KBM-7 (cell line): Measurements from ENCODE around the gene WDR77.

Experiments used
- DNase-seq: peaks from one replicate; pipeline ENCODE4 v3.0.0-alpha.2; 2015
- in situ Hi-C: fragments of 300-500 bp; cut with MboI; formaldehyde crosslinking; loops from 2 replicates; pipeline ENCODE4 v1.14.3; 2020; ENCODE audit warnings: low sequenced_read_pairs, low pct_unique_long_range_greater_than_20kb, mixed read lengths

The WDR77 gene

DNA sequence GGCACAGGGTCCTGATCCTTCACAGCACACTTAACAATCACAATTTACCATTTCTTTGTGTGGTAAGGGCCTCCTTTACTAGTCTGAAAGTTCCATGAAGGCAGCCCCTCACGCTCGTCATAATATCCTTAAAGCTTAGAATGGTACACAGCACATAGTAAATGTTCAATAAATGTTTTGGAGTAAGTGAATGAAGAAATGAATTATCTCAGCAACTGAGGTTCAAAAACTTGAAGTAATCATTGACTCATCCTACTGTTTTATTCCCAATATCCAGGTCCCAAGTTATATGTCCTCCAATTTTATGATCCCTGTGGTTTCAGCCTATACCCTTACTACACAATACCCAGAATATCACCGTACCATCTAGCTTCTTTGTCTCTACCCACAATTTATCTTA lies 22.5 kb upstream of the WDR77 start:
- in situ Hi-C loops, result no loop called here
- no peak for DNase-seq

DNA sequence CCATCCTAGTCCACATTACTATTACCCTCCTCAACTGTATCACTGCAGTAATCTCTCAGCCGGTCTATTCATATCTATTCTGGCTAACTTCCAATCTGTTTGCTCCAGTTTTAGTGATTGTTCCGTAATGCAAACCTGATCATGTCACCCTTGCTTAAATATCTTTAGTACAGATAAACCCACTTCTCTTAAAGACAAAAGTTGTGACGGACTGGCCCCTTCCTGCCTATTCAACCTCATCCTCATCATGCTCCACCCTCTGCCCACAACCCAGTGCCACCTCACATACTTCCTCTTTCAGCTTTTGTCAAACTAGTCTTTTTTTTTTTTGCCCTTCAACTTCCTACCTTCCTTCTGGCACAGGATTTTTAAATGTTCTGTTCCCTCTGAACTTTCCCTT lies 22.0 kb upstream of the WDR77 start:
- in situ Hi-C loops, result no loop called here
- peak; percentile 95 for DNase-seq

DNA sequence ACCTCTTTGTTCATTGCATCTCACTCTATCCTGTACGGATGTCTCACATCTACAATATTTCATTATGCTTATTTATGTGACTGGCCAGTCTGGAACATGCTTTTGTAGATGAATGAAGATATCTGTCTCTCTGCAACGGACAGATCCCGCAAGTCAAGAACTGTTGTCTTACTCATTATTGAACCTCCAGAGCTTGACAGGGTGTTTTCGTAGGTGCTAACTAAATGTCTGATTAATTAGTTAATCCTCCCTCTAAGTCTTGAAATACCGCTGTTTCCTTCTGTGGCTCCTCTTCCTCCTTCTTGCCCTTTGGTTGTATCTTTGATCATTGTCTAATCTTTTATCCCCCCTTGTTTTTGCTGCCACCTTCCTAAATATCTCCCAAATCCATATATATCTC lies 21.5 kb upstream of the WDR77 start:
- in situ Hi-C loops, result no loop called here
- DNase-seq, result no peak

DNA sequence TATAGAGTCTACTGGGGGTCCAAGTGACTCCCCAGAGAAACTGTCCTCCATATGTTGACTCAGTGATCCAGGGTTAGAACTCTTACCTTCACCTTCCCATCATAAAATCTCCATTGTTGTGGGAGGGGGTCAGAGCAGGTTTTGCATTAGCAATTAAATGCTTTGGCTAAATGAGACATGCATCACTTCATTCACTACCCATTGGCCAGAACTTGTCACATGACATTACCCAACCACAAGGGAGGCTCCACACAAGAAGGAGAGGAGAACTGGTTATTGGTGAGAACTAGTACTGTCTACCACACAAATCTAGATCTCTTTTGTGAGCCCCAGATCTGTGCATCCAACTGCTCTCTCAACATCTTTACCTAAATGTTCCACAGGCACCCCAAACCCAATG lies 20.5 kb upstream of the WDR77 start:
- no peak for DNase-seq
- in situ Hi-C loops, result no loop called here

DNA sequence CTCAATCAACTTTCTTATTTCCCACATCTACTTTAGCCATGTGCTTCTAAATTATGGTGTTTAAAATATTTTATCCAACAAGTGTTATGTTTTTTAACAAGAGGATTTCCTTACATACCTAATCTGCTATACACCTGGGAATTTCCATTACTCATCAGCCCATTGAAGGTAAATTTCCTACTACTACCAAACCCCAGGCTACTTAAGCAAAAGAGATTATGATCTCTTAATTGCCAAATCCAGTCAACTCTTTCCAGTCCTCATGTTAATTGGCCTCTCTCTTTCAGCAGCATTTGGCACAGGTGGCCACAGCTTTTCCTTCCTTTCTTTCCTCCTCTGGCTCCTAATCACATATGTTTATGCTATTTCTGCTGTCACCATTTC lies 19.7 kb upstream of the WDR77 start:
- no peak for DNase-seq
- in situ Hi-C loops, result no loop called here

DNA sequence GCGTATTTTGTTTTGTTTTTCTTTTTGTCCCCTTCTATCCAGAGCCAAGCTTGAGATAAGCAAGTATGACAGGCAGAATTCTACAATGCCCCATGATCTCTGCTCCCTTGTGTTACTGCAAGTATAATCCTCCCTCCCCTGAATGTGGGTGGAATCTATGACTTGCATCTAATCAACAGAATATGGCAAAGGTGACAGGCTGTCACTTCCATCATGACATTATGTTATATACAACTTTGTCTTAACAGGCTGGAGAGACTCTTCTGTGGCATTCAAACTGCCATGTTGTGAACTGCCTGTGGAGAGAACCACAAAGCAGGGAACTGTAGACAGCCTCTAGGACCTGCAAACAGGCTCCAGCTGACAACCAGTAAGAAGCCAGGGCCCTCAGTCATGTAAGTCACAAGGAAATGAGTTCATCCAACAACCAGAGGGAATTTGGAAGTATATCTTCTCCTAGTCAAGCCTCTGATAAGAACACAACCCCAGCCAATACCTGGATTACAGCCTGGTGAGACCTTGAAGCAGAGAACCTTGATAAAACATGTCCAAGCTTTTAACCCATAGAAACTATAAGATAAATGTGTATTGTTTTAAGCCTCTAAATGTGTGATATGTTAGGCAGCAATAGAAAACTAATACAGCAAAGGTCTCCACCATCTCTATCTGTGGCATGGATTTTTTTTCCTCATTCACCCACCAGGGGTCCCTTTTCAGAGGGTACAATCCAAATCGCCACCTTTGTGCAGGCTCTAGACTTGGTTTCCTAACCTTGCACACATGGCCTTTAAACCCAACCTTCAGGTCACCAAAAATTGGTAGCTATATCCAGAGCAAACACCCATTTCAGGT lies 19.0 kb upstream of the WDR77 start:
- DNase-seq, result no peak
- in situ Hi-C loops, result no loop called here

DNA sequence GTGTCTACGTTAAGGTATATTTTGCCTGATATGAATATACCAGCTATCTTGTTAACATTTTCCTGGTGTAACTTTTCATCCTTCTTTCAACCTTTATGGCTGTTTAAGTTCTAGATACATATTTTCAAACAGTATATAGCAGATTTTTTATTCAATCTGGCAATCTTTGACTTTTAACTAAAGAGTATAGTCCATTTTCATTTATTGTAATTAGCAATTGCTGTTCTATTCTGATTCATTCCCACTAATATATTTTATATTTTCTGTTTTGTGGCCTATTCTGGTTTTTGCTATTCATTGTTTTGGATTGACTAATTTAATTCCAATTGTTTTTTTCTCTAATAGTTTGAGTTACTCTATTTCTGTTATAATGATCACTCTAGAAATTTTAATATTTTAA lies 17.4 kb upstream of the WDR77 start:
- in situ Hi-C loops, result no loop called here
- no peak for DNase-seq

DNA sequence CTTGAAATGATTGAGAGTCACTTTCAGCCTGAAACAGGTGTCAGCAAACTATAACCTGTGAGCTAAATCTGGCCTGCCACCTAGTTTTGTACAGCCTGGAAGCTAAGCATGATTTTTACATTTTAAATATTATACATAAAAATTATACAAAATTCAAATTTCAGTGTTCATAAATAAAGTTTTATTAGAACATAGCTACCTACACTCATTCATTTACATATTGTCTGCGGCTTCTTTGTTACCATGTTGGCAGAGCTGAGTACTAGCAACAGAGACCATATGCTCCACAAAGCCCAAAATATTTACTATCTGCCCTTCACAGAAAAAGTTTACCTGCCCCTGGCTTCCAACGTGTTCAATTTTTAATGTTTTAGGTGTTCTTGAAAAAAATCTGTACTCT lies 16.7 kb upstream of the WDR77 start:
- in situ Hi-C loops, result no loop called here
- no peak for DNase-seq

DNA sequence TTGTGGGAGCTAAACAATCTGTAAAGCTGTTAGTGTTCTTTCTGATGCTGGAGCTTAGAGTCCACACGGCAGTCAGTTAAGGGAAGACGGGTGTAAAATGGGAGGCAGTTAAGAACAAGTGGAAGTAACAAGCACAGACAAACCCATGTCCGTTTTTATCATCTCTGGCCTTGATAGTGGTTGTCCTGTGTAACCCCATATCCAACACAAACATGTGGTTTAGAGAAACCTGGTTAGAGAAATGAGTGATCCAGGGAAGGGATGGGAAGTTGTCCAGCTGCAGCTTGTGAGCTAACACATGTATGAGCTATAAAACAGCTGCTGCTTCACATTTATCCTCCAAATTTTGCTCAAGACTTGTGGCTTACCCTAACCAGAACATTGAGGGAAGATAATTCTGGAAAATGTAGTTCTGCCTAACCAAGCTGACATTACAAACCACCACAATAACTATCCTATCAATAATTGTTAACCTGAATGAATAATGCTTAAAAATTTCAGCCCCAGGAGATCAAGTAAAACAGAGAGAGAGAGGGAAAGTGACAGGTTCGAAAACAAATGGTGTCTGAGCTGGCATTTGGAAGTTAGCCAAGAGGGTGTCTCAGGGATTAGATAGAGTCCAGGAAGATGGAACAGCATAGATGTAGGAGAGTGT lies 14.1 kb upstream of the WDR77 start:
- in situ Hi-C loops, result no loop called here
- no peak for DNase-seq

DNA sequence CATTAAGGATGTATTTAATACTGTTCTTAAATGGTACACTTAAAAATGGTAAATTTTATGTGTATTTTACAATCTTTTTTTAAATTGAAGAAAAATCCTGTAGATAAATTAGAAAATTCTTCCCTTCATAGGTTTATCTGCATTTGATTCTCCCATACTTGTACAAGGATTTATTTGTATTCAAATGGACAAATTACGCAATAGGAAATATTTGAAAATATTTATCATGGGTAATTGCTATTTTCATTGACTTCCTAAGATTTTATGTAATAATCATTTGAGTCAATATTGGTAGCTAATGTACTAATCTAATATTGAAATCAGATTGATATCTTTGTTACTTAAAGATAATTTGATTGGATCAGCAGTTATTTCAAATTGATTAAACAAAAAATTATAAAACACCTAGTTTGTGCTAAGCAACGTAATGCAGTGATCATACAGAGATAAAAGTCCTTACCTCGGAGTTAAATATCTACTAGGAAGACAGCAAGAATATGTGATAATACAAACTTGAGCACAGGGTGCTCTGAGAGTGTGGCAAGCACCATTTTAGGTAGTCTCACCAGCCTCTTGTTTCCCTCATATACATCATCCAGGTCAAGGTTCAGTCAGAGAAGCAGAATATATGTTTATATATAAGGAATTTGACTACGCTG lies 13.4 kb upstream of the WDR77 start:
- in situ Hi-C loops, result no loop called here
- no peak for DNase-seq

DNA sequence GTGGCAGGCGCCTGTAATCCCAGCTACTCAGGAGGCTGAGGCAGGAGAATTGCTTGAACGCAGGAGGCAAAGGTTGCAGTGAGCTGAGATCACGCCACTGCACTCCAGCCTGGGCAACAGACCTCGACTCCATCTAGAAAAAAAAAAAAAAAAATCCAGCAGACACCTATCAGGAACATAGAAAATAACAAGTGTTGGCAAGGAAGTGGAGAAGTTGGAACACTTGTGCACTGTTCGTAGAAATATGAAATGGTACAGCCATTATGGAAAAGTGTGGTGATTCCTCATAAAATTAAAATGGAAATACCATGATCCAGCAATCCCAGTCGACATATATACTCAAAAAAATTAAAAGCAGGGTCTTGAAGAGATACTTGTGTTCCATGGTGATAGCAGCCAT lies 12.7 kb upstream of the WDR77 start:
- no peak for DNase-seq
- in situ Hi-C loops, result no loop called here

DNA sequence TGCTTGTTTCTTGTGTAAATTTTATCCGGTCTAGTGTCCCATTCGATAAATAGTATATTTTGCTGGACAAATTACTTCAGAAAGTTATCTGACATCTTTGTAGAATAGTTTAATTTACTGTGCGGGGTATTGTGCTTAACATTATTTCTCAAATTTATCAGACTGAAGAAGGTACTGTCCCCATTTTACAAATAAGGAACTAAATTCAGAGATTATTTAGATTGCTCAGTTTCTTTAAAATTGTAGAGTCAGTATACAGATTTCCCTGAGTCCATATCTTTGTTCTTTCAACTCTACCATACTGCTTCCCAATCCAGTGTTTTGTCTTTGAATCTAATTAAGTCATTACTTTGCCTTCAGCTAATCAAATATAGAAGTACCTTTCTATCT lies 6.6 kb upstream of the WDR77 start:
- no peak for DNase-seq
- in situ Hi-C loops, result no loop called here

DNA sequence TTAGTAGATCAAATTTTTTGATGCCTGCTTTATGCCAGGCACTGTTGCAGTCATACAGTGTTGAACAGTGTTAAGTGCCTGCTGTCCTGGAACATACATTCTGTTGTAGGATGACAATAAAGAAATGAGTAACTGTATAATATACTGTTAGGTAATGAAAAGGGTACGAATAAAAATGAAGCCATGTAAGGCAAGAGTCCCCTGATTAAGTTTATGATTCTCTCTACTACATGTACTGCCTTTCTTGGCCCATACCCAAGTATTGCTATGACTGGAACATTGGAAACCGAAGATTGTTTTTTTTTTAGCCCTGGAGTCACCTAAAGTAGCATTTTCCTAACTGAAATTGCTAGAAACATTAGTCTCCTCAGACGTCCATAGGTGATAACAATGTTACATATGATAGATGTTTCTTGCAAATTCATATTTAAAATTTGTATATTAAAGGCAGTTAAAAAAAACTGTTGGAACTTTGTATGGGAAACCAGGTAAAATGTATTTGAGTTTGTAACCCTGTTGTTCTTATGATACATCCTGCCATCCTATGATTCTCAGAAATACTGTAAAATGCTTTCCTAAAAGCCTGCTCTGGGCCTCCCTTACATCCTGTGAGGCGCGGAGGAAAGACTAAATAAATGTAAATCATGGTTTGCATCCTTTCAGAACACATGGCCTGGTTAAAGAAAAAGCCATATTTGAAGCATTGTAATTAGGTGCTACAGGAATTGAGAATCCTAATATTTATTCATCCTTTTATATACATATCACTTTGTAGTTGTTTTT lies 6.0 kb upstream of the WDR77 start:
- DNase-seq, result no peak
- in situ Hi-C loops, result no loop called here

DNA sequence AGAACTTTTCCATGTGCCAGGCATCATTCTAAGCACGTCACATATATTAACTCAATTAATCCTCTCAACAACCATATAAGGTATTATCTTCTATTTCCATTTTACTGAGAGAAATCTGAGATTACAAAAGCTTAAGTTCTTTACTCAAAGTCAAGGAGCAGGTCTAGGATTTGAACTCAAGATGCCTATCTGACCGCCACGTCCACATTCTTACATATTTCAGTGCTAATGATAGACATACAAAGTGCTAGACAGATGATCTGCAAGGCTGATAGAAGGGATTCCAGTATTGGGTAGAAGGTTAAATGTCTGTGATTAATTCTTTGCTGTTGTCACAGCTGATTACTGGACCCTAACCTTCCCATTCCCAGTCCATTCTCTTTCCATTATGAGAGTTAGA lies 4.7 kb upstream of the WDR77 start:
- in situ Hi-C loops, result no loop called here

DNA sequence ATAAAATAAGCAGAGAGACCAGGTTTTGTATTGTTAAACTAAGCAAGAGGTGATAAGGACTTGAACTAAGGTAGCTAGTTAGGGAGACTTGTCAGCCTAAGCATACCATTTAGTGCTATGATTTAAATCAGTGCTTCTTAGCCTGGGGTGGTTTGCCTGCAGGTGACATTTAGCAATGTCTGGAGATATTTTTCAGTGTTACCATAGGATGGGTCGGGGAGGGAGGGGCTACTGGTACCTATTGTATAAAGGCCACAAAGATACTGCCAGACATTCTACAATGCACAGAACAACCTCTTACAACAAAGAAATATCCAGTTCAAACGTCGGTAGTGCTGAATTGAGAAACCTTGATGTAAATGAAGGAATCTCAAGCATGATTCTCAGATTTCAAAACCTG lies 3.5 kb upstream of the WDR77 start:
- no peak for DNase-seq
- in situ Hi-C loops, result no loop called here

More for the DNA sequence above, 4.7 kb upstream of the WDR77 start:
- no peak for DNase-seq

DNA sequence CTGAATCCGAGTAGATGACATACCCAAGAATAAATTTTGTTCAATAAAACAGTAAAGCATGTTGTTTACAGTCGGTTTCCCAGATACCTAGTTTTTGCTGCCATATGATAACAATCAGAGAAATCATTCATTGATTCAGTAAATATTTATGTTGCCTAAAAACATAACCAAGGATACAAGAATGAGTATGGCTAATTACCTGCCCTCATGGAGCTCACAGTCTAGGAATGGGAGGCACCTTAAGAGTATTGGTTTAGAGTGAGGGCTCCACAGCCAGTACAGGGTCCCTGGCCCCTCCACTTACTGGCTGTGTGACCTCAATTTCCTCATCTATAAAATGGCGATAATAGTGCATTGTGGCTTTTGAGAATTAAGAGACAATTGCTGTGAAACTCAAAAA lies 1.1 kb upstream of the WDR77 start:
- in situ Hi-C loops, result no loop called here
- no peak for DNase-seq

DNA sequence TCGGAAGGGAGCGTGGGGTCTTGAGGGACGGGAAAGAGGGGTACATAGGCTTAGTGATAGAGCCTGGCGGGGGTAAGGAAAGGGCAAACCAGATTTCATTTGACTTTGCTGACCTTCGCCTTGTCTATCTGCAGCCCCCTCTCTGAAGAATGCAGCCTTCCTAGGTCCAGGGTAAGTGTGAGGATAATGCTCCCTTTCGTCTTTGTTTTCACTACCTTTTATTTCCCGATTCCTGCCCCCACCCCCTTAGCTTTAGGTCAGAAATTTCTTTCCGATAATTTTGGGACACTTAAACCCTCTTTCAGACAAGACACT lies 604 bp upstream of the WDR77 start:
- in situ Hi-C loops, result no loop called here
- no peak for DNase-seq

DNA sequence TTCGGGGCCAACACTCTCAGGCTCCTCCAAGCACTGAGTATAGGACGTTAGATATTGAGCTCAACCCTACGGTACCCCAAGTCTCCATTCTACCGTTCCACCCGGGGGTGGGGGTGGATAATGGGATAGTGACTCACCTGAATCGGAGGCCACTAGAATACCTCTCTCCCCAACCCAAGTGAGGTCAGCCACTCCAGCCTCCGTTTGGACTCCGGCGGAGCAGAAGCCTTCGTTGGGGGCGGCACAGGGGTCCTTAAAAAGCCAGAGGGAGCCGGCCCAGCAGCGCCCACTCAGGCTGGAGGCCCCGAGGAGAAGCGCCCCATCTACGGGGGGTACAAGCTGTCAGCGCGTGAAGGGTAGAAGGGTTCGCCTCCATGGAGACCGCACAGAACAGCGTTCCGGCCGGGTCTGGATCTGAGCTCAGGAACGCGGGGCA lies 556 bp downstream of the WDR77 start:
- no peak for DNase-seq

DNA sequence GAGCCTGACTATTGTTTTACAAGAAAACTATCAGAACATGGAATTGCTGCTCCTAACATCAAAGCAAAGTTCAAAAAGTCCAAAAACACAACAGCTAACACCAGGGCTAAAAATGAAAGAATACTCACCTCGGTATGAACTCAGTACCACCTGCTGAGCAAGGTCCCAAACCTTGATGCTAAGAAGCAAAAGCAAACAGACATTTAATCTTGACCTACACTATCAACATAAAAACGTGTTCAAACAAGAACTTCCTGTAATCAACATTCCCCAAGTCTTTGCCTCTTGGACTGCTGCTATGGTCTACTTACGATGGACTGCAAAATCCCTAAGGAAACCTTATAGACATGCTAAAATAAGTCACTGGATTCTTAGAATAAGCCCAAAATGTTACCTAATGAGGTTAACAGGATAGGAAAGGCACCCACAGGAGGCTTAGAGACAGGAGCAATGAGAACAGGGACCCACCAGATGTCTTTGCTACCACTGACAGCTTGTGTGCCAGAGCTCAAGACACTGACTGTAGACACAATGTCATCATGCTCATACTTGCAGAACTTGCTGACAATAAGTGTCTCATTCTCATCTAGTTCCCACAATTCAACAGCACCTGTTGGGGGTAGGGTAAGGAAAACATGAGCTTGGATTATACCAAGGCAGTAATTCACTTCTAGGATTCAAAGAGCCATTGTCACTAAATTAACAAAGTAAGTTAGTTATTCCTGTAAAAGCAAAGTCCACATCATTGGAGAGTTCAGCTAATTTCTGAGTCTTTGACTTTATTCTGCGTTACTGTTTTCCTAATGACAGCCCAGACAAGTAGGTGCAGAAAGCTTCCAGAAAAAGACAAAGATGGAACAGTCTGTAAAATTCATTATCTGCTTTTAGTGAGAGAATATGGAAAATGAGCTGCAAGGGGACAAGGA lies 1.8 kb downstream of the WDR77 start:
- DNase-seq, result no peak
- in situ Hi-C loops, result no loop called here

More for the DNA sequence above, 556 bp downstream of the WDR77 start:
- in situ Hi-C loops, result no loop called here
